Ishikawa (cell line): ENCODE results near the gene ZNF470.

Experiments used
- EGR1 ChIP-seq: IDR thresholded peaks from 2 replicates; pipeline ENCODE4 v1.6.1; 2012
- NFIC ChIP-seq: IDR thresholded peaks from 2 replicates; pipeline ENCODE4 v1.6.1; 2012
- REST ChIP-seq: IDR thresholded peaks from 2 replicates; pipeline ENCODE4 v1.6.1; 2012; ENCODE audit warnings: low read depth, mild to moderate bottlenecking

DNA sequence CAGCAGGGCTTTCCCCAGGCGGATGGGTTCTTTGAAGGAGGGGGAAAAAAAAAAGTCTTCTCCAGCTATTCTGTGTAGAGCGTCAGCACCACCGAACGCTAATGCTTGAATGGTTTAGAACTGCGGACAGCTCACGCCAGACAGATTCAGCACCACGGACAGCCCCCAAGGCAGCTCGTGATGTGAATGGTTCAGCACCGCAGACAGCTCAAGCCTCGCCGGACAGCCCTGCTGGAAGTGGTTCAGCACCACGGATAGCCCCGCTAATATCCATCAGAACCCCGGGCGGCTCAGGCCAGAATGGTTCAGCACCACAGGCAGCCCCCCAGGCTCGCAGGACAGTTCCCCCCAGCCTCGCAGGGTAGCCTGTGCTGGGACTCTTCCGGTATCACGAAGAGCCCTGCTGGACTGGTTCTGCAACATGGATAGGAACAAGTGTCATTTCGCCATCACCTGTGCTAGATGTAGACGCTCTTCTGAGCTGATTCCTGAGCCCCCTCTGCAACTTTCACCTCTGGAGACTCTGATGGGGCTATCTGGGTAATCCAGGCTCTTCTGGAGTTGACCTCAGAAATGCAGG, 70.8 kb downstream of the ZNF470 start:
- peak; percentile 99 for TF ChIP-seq REST
- TF ChIP-seq EGR1, result no peak
- TF ChIP-seq NFIC, result no peak
